Lung microvascular endothelial cell (primary cell): Measurements from ENCODE around the gene RAB10. TPM values are rescaled to one million over a fixed set of nuclear protein-coding genes. Genes with fewer than 3 reads are reported as not detected.
A peak's percentile ranks its signal among the peaks of the same experiment; 100 is the strongest.
"Not testable (repeated sequence)": the region's sequence is repeated elsewhere in the genome, so short reads cannot be mapped to it uniquely, and the experiment has no call there.

Source experiments
- DNase-seq, 2 donors: peaks; one replicate each; pipeline versions ENCODE4 v3.0.0 to v3.0.0-alpha.2; 2010; ENCODE audit warnings: low read depth in 2 of 2
- total RNA-seq: library from RNA; depleted of rRNA; stranded (reverse); fragments of >200 nt; gene quantifications from 2 replicates; pipeline ENCODE4 v1.2.1, GENCODE V29; 2014

The RAB10 gene
- total RNA-seq, 1 donor from 2014 or later, result 47.0 TPM

DNA sequence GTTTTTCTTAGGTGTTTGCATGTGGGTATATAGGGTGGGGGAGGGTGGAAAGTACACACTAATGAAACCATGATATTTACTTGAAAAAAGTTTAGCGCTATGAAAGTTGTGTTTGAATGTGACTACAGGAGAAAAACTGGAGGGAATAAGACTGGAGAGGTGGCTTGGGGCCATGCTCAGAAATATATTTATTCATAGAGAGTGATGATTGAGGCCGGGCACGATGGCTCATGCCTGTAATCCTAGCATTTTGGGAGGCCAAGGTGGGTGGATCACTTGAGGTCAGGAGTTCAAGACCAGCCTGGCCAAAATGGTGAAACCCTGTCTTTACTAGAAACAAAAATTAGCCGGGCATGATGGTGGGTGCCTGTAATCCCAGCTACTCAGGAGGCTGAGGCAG is 55.0 kb downstream of the RAB10 start:
- DNase-seq, result not testable (repeated sequence)

DNA sequence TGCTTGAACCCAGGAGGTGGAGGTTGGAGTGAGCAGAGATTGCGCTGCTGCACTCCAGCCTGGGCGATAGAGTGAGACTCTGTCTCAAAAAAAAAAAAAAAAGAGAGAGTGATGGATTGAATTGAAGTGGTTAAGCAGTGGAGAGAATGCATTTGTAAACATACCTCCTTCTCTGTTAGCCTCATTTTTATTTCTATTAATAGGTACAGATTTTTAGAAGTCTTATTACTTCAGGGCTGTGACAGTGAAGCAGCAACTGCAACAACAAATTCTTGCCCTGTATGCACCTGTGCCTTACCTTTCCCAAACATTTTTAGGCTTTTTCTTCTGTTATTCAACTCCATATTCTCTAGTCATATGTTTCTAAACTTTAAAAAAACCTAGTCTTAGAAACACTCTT is 55.5 kb downstream of the RAB10 start:
- DNase-seq, result no peak

DNA sequence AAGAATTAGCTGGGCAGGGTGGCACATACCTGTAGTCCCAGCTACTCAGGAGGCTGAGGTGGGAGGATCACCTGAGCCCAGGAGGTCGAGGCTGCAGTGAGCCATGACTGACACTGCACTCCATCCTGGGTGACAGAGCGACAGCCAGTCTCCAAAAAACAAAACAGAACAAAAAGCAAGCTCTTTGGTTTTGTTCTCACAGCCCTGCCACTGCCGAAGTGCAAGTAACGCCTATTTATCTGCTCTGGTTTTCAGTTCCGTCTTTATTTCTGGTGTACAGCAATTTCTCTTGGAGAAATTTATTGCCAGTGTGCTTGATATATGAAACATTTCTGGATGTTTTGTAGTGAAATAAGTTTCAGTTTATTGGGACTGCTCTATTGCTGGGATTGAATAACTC is 61.9 kb downstream of the RAB10 start:
- DNase-seq, result no peak

DNA sequence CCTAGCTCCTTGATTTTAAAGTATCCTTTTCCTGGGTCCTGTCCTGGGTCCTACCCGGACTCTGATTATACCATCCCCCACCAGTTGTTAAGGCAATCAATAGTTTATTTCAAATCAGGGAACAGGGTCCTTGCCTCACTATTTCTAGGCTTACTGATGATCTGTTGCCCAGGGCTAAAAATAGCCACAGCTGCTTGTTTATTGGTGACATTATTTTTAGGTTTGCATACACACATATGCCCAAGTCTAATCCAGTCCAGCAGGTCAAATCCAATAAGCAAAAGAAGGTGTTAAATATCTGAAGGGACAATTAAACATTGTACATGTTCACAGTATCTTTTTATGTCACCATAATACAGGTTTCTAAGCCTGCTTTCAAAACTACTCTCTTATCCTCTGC is 66.0 kb downstream of the RAB10 start:
- DNase-seq, result no peak

DNA sequence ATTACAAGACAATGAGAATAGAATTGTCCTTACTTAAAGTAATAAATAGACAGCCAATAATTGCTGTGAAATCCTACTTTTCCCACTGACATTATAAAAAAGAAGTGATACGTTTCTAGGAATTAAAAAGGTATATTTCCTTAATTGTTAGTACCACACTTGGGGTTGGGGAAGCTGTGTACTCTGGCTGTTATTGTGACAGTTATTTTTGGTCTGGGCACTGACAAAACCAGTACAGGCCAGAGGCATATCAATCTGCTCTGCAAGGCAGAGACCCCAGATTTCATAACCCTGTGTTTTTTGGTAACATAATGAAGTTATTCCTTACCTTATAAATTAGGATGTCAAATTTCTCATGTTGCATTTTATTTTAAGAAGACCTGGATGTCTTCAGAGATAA is 66.5 kb downstream of the RAB10 start:
- DNase-seq, result no peak

DNA sequence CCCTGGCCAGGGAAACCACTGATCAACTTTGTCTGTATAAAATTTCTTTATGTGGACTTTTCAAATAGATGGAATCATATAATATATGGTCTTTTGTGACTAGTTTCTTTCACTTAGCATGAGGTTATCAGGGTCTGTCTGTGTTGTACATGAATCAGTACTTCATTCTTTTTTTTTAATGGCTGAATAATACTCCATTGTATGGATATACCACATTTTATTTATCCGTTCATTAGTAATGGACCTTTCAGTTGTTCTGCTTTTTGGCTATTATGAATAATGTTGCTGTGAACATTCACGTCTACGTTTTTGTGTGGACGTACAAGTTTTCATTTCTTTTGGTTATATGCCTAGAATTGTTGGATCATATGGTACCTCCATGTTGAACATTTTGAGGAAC is 69.9 kb downstream of the RAB10 start:
- no peak for DNase-seq

DNA sequence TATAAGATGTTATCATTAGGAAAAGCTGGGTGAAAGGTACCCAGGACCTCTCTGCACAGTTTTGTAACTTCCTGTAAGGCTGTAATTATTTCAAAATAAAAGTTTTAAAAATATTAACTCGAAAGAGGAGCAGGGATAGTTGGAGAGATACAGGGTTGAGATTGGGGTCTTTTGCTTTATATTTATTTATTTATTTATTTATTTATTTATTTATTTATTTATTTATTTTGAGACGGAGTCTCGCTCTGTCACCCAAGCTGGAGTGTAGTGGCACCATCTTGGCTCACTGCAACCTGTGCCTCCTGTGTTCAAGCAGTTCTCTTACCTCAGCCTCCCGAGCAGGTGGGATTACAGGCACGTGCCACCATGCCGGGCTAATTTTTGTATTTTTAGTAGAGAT is 74.8 kb downstream of the RAB10 start:
- DNase-seq, result not testable (repeated sequence)

DNA sequence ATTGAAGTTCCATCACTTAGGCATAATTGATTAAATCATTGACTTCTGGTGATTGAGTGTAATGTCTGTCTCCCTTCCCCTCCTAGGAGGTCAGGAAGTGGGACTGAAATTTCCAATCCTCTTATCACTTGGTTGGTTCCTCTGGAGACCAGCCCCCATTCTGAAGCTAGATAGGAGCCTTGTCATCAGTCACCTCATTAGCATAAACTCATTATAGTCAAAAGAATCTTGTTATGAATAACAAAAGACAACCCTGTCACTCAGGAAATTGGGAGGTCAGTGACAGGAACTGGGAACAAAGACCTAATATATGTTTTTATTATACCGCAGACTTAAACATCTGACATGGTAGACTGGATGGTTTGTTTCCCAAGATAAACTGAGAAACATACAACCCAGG is 78.3 kb downstream of the RAB10 start:
- DNase-seq, result no peak

DNA sequence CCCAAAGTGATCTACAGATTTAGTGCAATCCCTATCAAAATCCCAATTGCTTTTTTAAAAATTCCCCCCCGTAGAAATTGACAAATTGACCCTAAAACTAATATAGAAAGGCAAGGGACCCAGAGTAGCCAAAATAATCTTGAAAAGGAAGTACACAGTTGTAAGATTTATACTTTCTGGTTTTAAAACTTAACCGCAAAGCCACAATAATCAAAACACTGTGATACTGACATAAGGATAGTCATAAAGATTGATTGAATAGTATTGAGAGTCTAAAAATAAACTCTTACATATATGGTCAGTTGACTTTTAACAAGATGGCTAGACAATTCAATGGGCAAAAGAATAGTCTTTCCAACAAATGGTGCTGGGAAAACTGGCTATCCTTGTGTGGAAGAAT is 80.3 kb downstream of the RAB10 start:
- no peak for DNase-seq

DNA sequence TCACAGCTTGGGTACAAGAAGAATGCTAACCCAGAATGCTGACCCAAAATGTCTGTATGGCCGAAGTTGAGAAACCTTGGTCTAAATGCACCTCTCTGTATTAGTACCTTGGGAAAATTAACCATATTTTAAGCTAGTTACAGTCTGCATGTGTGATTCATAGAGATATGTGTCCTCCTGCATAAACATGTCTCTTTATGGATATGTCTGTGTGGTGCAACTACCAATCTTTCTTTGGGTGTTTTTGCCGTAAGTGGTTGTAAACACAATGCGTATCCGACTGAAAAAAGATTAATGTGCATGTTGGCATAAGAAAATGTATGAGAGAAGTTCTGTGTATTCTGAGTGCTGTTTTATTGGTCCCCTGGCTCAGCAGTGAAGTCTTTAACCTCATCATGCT is 84.8 kb downstream of the RAB10 start:
- no peak for DNase-seq

DNA sequence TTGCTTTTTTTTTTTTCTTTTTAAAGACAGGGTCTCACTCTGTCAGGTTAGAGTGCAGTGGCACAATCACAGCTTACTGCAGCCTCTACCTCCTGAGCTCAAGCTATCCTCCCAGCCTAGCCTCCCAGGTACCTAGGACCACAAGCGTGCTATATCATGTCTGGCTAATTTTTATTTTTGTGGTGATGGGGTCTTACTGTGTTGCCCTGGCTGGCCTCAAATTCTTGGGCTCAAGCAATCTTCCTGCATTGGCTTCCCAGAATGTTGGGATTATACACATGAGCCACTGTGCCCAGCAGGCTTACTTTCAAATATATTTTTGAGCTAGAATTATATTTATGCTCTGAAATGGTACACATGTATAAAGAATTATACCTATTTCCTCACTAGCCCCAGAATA is 85.6 kb downstream of the RAB10 start:
- no peak for DNase-seq

DNA sequence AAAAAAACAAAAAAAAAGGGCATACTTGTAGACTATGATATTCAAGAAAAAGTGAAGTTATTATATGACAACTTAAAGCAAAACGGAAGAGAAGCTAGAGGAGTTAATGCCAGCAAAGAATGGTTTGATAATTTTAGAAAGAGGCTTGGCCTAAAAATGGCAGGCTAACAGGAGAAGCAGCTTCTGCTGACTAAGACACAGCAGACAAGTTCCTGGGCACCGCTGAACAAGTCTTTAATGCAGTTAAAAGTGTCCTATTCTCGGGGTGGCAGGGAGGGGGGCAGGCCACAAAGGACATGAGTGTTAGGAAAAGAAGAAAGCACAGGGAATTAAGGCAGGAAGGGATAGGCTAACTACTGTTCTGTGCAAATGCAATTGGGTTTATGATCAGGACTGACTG is 88.7 kb downstream of the RAB10 start:
- no peak for DNase-seq

DNA sequence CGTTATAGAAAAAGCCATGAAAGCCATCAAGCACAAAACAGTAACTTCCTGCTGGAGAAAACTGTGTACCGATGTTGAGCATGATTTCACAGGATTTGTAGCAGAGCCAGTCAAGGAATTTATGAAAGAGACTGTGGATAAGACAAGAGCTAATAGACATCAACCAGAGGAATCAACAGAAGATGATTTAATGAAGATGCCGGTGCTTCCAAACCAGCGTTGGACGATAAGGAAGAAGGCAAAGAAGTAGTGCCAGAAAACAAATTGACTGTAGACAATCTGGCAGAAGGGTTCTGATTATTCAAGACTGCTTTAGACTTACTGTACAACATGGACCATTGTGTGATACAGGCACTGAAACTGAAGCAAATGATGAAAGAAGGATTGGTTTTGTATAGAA is 89.5 kb downstream of the RAB10 start:
- no peak for DNase-seq

DNA sequence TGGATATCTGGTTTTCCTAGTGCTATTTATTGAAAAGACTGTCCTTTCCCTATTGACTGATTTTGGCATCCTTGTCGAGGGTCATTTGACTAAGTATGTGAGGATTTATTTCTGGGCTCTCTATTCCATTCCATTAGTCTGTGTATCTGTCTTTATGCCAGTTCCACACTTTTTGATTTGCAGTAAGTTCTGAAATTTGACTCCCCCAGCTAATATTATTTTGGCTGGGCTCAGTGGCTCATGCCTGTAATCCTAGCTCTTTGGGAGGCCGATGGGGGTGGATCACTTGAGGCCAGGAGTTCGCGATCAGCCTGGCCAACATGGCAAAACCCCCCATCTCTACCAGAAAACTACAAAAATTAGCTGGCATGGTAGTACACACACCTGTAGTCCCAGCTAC is 92.2 kb downstream of the RAB10 start:
- DNase-seq, result no peak

DNA sequence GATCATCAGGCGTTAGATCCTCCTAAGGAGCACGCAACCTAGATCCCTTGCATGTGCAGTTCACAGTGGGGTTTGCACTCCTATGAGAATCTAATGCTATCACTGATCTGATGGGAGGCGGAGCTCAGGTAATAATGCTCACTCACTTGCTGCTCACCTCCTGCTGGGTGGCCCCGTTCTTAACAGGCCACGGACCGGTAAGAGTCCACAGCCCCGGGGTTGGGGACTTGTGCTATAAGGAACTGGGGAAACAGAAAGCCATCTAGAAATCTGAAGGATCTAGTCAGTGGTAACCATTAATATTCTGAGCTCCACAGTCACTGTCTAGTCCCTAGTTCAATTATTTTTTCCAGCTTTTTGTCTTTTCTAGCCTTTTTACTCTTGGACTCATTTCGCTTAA is 94.3 kb downstream of the RAB10 start:
- DNase-seq, result no peak

DNA sequence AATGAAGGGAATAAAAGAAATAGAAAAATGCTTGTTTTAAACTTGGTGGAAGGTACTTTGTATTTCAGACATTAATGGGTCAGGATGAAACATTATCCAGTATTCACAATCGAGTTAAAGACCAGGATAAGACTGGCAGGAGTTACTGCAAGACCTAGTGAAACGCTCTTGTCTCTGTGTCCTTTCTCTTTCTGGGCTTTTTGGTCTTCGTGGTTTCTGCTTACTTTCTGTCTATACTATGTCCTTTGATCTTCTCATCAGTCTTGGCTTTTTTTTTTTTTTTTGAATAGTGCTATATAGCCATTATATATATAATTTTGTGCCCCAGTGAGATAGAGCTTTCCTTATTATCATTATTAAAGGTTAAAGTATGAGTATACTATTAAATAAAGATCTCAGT is 96.9 kb downstream of the RAB10 start:
- DNase-seq, result no peak

DNA sequence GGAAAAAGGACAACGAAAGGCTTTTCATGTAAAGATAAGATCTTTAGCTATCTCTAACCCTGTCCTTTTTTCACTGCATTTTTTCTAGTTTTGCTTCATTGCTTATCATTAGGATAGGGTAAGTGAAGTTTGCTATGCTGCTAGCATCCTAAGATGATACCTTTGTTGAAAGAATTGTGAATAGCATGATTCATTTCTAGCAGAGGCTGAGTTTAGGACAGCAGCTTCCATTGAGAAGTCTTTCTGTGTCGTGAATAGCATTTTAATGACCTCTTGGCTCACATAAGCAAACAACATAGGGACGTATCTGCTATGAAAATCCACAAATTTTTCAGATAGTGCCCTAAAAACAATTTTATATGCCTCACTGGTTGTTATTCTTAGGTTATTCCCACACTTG is 102.6 kb downstream of the RAB10 start:
- DNase-seq, result no peak

DNA sequence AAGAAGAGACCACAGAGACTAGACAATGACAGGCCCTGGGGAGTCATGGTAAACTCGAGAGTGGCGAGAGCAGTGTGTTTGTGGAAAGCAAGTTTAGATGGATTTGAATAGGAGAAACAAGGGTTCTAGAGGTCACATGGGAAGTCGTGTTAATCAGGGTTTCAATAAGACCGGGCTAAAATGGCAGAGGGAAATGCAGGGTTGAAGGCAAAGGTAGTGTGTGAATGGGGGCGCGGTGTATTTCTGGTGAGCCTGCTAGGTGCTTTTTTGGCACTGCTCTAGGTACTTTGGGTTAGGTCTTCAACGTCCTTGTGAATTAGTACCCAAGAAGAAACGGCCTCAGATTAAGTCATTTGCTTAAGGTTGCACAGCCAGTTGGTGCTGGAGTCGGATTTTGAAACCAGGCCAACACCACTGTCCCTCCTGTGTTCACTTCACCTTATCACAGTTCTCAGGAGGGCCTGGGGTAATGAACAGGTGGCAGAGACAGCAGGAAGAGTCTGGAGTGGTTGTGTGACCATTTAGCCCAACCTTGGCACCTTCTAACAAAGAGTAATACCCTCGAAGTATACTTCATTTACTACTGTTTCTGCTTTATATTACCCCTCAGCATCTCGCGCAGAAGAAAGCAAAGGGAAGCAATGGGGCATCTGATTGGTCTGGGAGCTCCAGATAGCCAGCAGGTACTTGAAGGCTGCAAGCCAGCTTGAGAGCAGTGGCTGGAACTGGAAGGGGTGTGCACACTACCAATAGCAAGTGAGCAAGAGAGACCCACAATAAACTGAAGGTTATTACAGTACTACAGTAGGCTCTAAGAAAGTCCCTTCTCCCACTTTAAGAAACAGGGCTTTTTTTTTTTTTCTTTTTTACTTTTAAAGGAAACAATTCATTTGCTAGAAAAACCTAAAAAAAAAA is 105.6 kb downstream of the RAB10 start:
- no peak for DNase-seq

DNA sequence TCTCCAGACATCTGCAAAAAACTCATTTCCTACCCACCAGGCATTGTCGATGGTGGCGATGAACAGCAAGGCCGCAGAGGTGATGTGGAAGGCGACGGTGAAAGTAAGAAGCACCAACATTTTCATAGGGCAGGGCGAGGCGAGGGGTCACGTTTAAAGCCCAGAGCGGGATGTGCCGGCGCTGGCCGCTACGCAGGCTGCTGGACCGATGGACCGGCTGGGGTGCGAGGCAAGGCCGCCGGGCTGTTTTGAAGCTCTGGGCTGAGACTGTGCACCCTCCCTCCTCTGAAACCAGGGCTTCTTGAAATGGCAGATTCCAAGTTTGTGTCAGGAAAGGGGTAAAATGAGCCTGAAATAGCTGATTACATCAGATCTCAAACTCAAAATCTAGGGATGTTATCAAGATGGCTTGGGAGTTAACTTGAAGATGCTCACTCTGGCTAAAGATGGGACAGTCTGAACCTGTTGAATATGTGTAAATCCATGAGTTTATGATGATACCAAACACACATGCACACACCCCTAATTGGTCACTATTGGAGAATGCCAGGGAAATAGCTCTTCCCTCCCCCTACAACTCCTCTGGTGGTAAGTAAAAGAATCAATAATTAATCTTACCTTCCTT is 107.4 kb downstream of the RAB10 start:
- DNase-seq, result no peak

DNA sequence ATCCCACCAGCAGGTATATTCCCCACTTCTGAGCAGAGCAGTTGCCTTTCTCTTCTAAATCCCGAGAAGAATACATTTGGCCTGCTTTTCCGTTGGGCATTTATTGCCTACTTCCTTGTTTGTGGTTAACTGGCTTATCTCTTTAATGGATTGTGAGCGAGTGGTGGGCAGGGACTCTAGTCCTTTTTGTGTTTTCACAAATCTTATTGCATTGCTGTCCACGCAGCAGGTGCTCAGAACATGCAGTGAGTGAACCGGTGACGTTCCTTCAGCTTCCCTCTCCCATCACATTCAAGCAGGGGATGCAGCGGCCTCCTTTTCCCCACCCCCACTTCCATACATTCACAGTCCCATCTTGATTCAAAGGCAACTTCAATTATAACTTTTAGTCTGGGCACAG is 110.1 kb downstream of the RAB10 start:
- no peak for DNase-seq

DNA sequence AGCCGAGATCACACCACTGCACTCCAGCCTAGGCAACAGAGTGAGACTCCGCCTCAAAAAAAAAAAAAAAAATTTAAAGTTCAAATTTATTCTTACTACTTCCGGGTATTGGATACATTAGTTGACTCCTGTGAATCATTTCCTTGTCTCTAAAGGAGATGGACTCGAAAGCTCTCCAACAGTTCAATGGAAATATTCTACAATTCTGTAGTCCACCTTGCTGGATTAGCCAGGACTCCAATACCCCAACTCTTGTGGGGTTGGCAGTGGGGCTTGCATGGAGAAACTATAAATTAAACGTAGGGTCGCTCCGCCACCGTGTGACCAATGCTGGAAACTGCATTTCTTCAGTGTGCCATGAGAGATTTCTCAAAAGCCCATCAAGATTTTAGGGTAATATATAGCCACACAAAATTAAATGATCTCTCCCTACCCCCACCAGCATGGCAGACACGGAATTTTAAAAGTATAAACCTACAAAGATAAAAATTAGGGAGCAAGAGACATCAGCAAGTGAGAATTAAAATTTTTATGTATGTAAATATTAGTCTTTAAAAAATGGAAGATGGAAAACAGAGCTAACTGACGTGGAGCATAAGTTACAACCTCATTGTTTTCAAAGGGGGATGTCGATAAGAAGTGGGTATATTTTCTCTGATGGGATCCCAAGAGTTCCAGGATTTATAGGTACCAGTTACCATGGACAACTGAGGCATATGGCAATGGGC is 111.2 kb downstream of the RAB10 start:
- DNase-seq, result peak; percentile 56 to 75

DNA sequence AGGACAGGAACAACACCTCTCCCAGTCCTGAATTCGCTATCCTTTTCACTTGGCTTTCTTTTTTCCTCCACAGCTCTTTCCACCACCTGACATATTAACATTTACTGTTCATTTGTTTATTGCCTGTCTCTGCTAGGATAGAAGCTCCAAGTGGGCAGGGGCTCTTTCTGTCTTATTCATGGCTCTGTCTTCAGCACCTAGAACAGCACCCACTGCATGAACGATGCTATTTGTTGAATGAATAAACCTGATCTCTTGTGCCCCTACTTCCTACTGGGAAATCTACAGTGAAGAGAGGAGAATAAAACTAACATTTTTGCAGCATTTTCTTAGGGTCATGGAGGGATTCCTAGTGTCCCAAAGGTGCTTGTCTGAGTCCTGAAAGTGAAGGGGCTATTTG is 114.6 kb downstream of the RAB10 start:
- DNase-seq, result peak; percentile 15 to 26

DNA sequence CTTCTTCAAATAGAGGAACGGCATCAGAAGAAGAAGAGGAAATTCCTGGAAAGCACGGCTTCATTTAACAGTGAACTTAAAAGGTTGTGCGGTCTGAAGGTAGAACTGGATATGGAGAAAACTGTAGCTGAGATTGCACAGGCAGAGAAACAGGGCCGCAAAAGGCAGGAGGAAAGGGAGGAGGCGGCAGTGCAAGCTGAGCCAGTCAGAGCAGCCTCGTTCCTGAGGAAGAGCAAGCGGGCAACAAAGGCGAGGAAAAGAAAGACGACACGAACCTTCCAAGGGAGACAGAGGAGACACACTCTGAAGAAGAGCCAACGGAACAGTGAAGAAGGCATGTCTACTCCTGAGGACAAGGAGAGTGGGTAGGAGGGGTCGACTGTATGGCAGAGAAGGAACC is 116.4 kb downstream of the RAB10 start:
- DNase-seq, result no peak
